Ishikawa (cell line): ENCODE data around the gene RBKS.

Source experiments
- CEBPB ChIP-seq: IDR thresholded peaks from 2 replicates; pipeline ENCODE4 v1.6.1; 2012
- CREB1 ChIP-seq: IDR thresholded peaks from 2 replicates; pipeline ENCODE4 v1.6.1; 2012; ENCODE audit warnings: low read depth
- EGR1 ChIP-seq: IDR thresholded peaks from 2 replicates; pipeline ENCODE4 v1.6.1; 2012
- EP300 ChIP-seq: IDR thresholded peaks from 2 replicates; pipeline ENCODE4 v1.6.1; 2012; ENCODE audit warnings: borderline replicate concordance
- FOXM1 ChIP-seq: IDR thresholded peaks from 2 replicates; pipeline ENCODE4 v1.6.1; 2012; ENCODE audit warnings: low read depth, borderline replicate concordance
- MAX ChIP-seq: IDR thresholded peaks from 2 replicates; pipeline ENCODE4 v1.6.1; 2012
- NFIC ChIP-seq: IDR thresholded peaks from 2 replicates; pipeline ENCODE4 v1.6.1; 2012
- RAD21 ChIP-seq: IDR thresholded peaks from 2 replicates; pipeline ENCODE4 v1.6.1; 2012; ENCODE audit warnings: low read depth
- REST ChIP-seq: IDR thresholded peaks from 2 replicates; pipeline ENCODE4 v1.6.1; 2012; ENCODE audit warnings: low read depth, mild to moderate bottlenecking
- TAF1 ChIP-seq: IDR thresholded peaks from 2 replicates; pipeline ENCODE4 v1.6.1; 2012; ENCODE audit warnings: low read depth, mild to moderate bottlenecking
- TCF12 ChIP-seq: IDR thresholded peaks from 2 replicates; pipeline ENCODE4 v1.6.1; 2012; ENCODE audit warnings: low read depth
- TEAD4 ChIP-seq: IDR thresholded peaks from 2 replicates; pipeline ENCODE4 v1.6.1; 2012
- USF1 ChIP-seq: IDR thresholded peaks from 2 replicates; pipeline ENCODE4 v1.6.1; 2012
- YY1 ChIP-seq: IDR thresholded peaks from 2 replicates; pipeline ENCODE4 v1.6.1; 2012; ENCODE audit warnings: low read depth
- ZBTB7A ChIP-seq: IDR thresholded peaks from 2 replicates; pipeline ENCODE4 v1.6.1; 2012; ENCODE audit warnings: low read depth

The RBKS gene

GRCh38 chr2:27762951-27763906, 127.0 kb downstream of the RBKS start:
- TF ChIP-seq MAX (no peak), TAF1 (no peak), FOXM1 (no peak), YY1 (no peak), CEBPB (no peak), EGR1 (no peak), CREB1 (no peak), RAD21 (no peak), REST (no peak), TEAD4 (no peak), NFIC (no peak)

GRCh38 chr2:27756544-27757498, 133.4 kb downstream of the RBKS start:
- TF ChIP-seq TAF1 (no peak), NFIC (no peak), EGR1 (no peak), TCF12 (no peak), EP300 (no peak), YY1 (no peak), RAD21 (no peak), TEAD4 (no peak), REST (no peak), MAX (no peak), CEBPB (no peak)

- TF ChIP-seq CREB1 (no peak), YY1 (no peak), USF1 (no peak), EGR1 (no peak), FOXM1 (no peak), RAD21 (no peak), ZBTB7A (no peak), TEAD4 (no peak), CEBPB (no peak), NFIC (no peak)
Observed at GRCh38 chr2:27756091-27756490, 134.1 kb downstream of the RBKS start.

- TF ChIP-seq EP300 (no peak), TEAD4 (no peak), CREB1 (no peak), RAD21 (no peak)
Observed at GRCh38 chr2:27754831-27755230, 135.4 kb downstream of the RBKS start.

- TF ChIP-seq EGR1 = no peak
- peak; percentile 99 for TF ChIP-seq RAD21
- TF ChIP-seq NFIC = no peak
- no peak for TF ChIP-seq TEAD4
Observed at GRCh38 chr2:27754138-27754588, 136.0 kb downstream of the RBKS start.
